ENCODE measurements around the gene CPEB3. TPM values are rescaled to one million over a fixed set of nuclear protein-coding genes. Genes with fewer than 3 reads are reported as not detected.
"Not testable (repeated sequence)": the region's sequence is repeated elsewhere in the genome, so short reads cannot be mapped to it uniquely, and the experiment has no call there.

CPEB3 gene
- total and polyA plus RNA-seq, 8 donors = 2.1 to 7.0 (median 4.4) TPM

DNA sequence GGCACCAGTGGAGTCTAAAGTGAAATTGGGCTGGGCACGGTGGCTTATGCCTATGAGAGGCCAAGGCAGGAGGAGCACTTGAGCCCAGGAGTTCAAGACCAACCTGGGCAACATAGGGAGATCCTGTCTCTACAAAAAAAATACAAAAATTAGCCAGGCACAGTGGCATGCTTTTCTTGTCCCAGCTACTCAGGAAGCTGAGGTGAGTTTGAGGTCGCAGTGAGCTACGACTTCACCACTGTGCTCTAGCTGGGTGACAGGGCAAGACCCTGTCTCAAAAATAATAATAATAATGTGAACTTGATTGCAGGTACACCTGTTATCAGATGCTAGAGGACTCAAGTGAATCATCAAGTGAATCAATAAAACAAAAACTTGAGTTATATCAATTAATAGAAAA is 259.3 kb downstream of the CPEB3 start:
- no peak for FAIRE-seq
- Histone ChIP-seq H3K36me3 (peaks cover 0 to 37% (median 4%) of the 10 kb centered on the region in 3 donors), H3K9me3 (no peaks in the 10 kb centered on the region), H3K4me3 (no peak overlapping the region), H3K27ac (no peak overlapping the region), H3K4me1 (no peaks in the 10 kb centered on the region), H3K27me3 (no peaks in the 10 kb centered on the region)
- no peak for DNase-seq
- ATAC-seq = no peak
- WGBS, 2 donors = 96% methylated on average over 3 of the region's 3 CpGs
- intact Hi-C loops (cut with DNase I) = no loop called here
- TF ChIP-seq, protein P1, sequence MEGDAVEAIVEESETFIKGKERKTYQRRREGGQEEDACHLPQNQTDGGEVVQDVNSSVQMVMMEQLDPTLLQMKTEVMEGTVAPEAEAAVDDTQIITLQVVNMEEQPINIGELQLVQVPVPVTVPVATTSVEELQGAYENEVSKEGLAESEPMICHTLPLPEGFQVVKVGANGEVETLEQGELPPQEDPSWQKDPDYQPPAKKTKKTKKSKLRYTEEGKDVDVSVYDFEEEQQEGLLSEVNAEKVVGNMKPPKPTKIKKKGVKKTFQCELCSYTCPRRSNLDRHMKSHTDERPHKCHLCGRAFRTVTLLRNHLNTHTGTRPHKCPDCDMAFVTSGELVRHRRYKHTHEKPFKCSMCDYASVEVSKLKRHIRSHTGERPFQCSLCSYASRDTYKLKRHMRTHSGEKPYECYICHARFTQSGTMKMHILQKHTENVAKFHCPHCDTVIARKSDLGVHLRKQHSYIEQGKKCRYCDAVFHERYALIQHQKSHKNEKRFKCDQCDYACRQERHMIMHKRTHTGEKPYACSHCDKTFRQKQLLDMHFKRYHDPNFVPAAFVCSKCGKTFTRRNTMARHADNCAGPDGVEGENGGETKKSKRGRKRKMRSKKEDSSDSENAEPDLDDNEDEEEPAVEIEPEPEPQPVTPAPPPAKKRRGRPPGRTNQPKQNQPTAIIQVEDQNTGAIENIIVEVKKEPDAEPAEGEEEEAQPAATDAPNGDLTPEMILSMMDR (IDR thresholded peaks at IDR 0.05) = no peak

DNA sequence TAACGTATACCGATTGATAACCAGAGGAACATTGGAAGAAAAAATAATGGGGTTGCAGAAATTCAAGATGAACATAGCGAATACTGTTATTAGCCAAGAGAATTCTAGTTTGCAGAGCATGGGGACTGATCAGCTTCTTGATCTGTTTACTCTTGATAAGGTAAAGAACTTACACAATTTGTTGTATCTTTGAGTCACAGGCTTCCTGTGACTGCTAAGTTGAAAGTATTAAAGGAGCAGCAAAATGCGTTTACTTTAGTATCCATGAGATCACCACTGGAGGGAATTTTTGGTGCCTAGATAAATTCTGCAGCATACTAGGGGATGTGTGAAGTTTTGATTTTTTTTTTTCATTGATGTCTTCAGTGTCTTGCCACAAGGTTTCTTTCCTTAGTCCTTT is 263.7 kb downstream of the CPEB3 start:
- FAIRE-seq (no peak), DNase-seq (no peak), ATAC-seq (peak in 3 of 4 donors; percentile 48 to 50 (median 48))
- no peak overlapping the region for H3K4me3 ChIP-seq
- 64 to 77% methylated on average over 4 of the region's 4 CpGs for WGBS, 2 donors
- no peaks in the 10 kb centered on the region for H3K4me1 ChIP-seq
- no peaks in the 10 kb centered on the region for H3K9me3 ChIP-seq
- TF ChIP-seq, protein P1 (IDR thresholded peaks at IDR 0.05) = no peak
- no peak overlapping the region for H3K27ac ChIP-seq
- no peaks in the 10 kb centered on the region for H3K27me3 ChIP-seq
- intact Hi-C loops (cut with DNase I) = no loop called here
- H3K36me3 ChIP-seq = peaks cover 0 to 54% (median 8%) of the 10 kb centered on the region in 3 donors

DNA sequence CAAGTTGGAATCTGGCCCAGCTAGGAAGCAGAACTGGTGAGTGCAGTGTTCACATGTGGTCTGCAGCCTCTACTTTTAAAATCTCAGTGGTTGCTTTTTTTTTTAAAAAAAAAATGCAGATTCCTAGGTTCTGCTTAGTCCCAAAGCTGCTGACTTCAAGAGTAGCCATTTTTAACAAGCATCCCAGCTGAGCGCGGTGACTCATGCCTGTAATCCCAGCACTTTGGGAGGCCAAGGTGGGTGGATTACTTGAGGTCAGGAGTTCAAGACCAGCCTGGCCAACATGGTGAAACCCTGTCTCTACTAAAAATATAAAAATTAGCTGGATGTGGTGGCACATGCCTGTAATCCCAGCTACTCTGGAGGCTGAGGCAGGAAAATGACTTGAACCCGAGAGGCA is 265.5 kb downstream of the CPEB3 start:
- H3K36me3 ChIP-seq = peaks cover 0 to 53% (median 8%) of the 10 kb centered on the region in 3 donors
- 95 to 100% methylated on average over 3 of the region's 3 CpGs for WGBS, 2 donors
- H3K4me3 ChIP-seq; ATAC-seq; H3K27ac ChIP-seq; H3K27me3 ChIP-seq; H3K4me1 ChIP-seq; intact Hi-C loops (cut with DNase I); DNase-seq; H3K9me3 ChIP-seq; FAIRE-seq: not testable (repeated sequence)

DNA sequence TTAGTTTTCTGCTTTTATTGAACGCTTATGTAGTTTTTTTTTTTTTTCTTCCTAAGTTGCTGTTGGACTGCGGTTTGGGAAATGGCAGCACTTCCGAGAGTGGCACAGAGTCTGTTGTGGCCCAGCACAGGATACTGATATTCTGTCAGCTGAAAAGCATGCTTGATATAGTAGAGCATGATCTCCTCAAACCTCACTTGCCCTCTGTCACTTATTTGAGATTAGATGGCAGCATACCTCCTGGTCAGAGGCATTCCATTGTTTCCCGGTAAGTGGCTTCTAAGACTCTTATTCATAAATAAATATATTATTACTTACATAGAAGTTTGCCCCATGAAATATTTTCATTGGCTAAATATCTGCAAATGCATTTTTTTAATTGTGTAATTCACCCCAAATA is 266.2 kb downstream of the CPEB3 start:
- intact Hi-C loops (cut with DNase I) = no loop called here

DNA sequence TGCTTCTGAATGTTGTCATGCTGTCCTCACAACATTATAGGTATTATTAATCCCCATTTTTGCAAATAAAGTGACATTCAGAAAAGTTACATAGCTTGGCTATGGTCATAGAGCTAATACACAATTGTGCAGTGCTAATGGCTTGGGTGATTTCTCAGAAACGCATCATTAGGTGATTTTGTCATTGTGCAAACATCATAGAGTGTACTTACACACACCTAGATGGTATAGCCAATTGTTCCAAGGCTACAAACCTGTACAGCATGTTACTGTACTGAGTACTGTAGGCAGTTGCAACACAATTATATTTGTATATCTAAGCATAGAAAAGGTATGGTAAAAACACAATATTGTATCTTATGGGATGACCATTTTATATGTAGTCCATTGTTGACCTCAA is 276.3 kb downstream of the CPEB3 start:
- Histone ChIP-seq H3K27me3 (no peaks in the 10 kb centered on the region), H3K27ac (no peak overlapping the region), H3K4me1 (no peaks in the 10 kb centered on the region), H3K9me3 (no peaks in the 10 kb centered on the region), H3K36me3 (peaks cover 0 to 32% (median 18%) of the 10 kb centered on the region in 3 donors), H3K4me3 (no peak overlapping the region)
- DNase-seq = no peak
- ATAC-seq = peak in 2 of 4 donors; percentile 31 to 57
- TF ChIP-seq, protein P1 (IDR thresholded peaks at IDR 0.05) = no peak
- WGBS, 2 donors = 50 to 56% methylated on average over 1 of the region's 1 CpG
- intact Hi-C loops (cut with DNase I) = no loop called here
- FAIRE-seq = no peak

More for the DNA sequence above, 266.2 kb downstream of the CPEB3 start:
- H3K4me3 ChIP-seq = no peak overlapping the region
- DNase-seq (no peak), ATAC-seq (no peak), FAIRE-seq (no peak)
- no peaks in the 10 kb centered on the region for H3K4me1 ChIP-seq
- no peak overlapping the region for H3K27ac ChIP-seq
- 91 to 93% methylated on average over 4 of the region's 4 CpGs for WGBS, 2 donors
- H3K36me3 ChIP-seq = peaks cover 0 to 52% (median 8%) of the 10 kb centered on the region in 3 donors
- TF ChIP-seq, protein P1 (IDR thresholded peaks at IDR 0.05) = no peak
- H3K27me3 ChIP-seq = no peaks in the 10 kb centered on the region
- H3K9me3 ChIP-seq = no peaks in the 10 kb centered on the region

Measured in pancreas (tissue), 10 donors.